GM06990 (cell line): ENCODE data around the gene TTC17.
"Not testable (repeated sequence)": the region's sequence is repeated elsewhere in the genome, so short reads cannot be mapped to it uniquely, and the experiment has no call there.

Source experiments
- DNase-seq: peaks from one replicate; pipeline ENCODE4 v3.0.0-alpha.2; 2011; ENCODE audit not compliant: insufficient read length; ENCODE audit errors: extremely low read depth
- H3K27me3 ChIP-seq: replicated peaks from 2 replicates; pipeline ENCODE4 v1.6.0; 2011; ENCODE audit warnings: low read length; ENCODE audit not compliant: control insufficient read depth, insufficient read depth
- H3K36me3 ChIP-seq: 2 replicates; pipeline ENCODE4 v1.5.1; 2011; ENCODE audit warnings: low read length; ENCODE audit not compliant: control insufficient read depth, insufficient read depth
- H3K4me3 ChIP-seq: replicated peaks from 2 replicates; pipeline ENCODE4 v1.5.1; 2011; ENCODE audit warnings: low read depth, mild to moderate bottlenecking, control low read depth, low read length
- CTCF ChIP-seq: IDR thresholded peaks from 2 replicates; pipeline ENCODE4 v1.5.1; 2011; ENCODE audit warnings: low read length, control low read depth, mild to moderate bottlenecking, inconsistent platforms; ENCODE audit not compliant: insufficient read depth, poor library complexity, severe bottlenecking

Gene TTC17

GRCh38 chr11:43462359-43462758 lies 103.6 kb downstream of the TTC17 start:
- TF ChIP-seq CTCF, result no peak
- no peak for DNase-seq
- Histone ChIP-seq H3K36me3 (peaks cover 10% of the 10 kb centered on the region), H3K4me3 (no peak overlapping the region), H3K27me3 (no peaks in the 10 kb centered on the region)

GRCh38 chr11:43467958-43468357 lies 109.2 kb downstream of the TTC17 start:
- H3K27me3 ChIP-seq, result no peaks in the 10 kb centered on the region
- H3K36me3 ChIP-seq, result peaks cover 5% of the 10 kb centered on the region
- no peak for TF ChIP-seq CTCF
- no peak for DNase-seq
- H3K4me3 ChIP-seq, result no peak overlapping the region

- not testable (repeated sequence) for H3K4me3 ChIP-seq, DNase-seq, H3K27me3 ChIP-seq, H3K36me3 ChIP-seq
Measured at GRCh38 chr11:43477491-43477890, 118.8 kb downstream of the TTC17 start.

- H3K4me3 ChIP-seq, result no peak overlapping the region
- no peak for TF ChIP-seq CTCF
- no peak for DNase-seq
- no peaks in the 10 kb centered on the region for H3K27me3 ChIP-seq
- peaks cover 7% of the 10 kb centered on the region for H3K36me3 ChIP-seq
Measured at GRCh38 chr11:43486141-43486540, 127.4 kb downstream of the TTC17 start.

- Histone ChIP-seq H3K27me3 (no peaks in the 10 kb centered on the region), H3K36me3 (peaks cover 9% of the 10 kb centered on the region), H3K4me3 (no peak overlapping the region)
- TF ChIP-seq CTCF, result no peak
- DNase-seq, result no peak
Measured at GRCh38 chr11:43489869-43490465, 131.2 kb downstream of the TTC17 start.

- DNase-seq, result no peak
- no peak for TF ChIP-seq CTCF
- H3K4me3 ChIP-seq, result no peak overlapping the region
- H3K36me3 ChIP-seq, result peaks cover 9% of the 10 kb centered on the region
- H3K27me3 ChIP-seq, result no peaks in the 10 kb centered on the region
Measured at GRCh38 chr11:43492701-43493100, 134.0 kb downstream of the TTC17 start.
